HG03064 (cell line): ENCODE results near the gene TNS3.

Experiments used
- ATAC-seq: cut with Tn5 transposase; IDR thresholded peaks from one replicate; pipeline ENCODE4 v1.9.1; 2021; ENCODE audit warnings: low read depth; ENCODE audit not compliant: unreplicated experiment

TNS3 gene

DNA sequence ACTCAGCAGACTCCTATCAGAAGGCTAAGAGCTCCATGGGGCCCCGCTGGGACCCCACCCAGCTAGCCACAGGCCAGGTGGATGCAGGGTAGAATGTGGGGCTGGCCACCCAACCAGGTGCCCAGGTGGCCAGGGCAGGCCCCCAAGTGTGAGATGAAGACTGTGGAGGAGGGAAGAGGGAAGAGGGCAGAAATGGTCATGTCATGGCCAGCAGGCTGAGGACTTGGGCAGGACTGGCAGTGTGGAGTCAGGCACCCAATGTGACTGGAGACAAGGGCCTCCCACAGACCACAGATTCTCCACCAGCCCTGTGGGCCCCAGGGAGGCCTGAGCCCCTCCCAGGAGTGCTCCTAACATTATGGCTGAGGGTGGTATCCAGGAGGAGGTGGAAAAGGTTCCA is 141.6 kb downstream of the TNS3 start:
- no peak for ATAC-seq

DNA sequence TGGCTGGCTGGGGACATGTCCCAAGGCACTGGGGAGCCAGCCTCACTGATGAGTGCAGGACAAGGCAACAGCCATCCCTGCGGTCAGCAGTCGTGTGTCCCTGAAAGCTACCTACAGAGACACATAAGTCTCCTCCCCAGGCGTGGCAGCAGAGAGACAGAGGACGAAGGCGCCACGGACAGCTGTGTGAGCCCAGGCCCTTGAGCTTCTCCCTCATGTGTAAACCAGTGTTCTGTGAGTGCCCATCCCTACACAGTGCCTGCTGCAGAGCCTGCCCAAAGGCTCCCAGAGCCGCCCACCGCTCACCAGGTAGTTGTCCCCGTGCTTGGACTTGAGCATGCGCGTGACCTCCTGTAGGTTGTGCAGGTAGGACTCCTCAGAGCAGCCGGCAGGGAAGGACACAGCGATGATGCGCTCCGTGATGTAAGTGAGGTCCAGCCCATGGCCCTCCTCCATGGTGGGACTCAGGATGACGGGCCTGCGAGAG is 142.7 kb downstream of the TNS3 start:
- ATAC-seq, result no peak

DNA sequence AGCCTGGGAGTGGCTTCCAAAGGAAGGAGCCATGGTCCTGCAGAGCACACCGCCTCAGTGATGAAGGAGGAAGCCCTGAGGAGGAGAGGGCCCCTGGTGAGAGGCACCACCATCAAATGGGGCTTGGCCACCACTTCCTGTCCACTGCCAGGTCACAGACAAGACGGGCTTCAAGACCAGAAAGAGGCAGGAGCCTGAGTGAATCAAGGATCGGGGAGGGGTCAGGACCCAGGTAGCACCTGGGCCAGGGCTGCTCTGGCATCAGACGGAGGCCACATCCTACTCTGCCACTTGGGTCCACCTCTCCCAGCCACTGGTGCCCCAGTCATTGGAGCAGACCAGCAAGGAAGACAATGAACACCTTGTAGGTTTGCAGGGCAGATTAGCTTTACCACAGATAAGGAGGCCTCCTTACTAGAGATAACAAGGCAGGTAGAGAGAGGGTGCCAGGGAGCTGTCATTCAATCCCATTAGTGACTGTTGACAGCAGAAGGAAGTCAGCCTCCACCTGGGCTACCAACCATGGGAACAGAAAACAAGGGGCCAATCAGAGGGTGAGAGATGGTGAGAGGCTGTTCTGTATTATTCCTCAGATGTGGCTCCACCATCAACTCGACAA is 143.4 kb downstream of the TNS3 start:
- no peak for ATAC-seq

GRCh38 chr7:47435889-47436312 is 146.0 kb downstream of the TNS3 start:
- no peak for ATAC-seq

DNA sequence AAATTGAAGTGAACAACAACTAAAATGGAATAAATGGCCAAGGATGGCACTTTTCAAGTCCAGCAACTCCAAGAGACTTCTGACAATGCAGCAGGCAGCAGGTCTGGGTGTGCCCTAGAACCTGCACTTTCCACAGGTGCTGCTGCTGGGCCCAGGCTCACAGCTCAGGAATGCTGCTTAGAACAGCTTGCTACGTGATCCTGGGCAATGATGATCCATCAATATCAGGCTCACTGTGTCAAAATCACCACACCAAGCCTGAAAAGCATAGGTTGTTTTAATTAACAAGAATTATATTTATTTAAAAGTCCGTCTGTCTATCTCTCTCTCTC is 148.4 kb downstream of the TNS3 start:
- ATAC-seq, result no peak

GRCh38 chr7:47432671-47433563 is 149.0 kb downstream of the TNS3 start:
- ATAC-seq, result no peak

DNA sequence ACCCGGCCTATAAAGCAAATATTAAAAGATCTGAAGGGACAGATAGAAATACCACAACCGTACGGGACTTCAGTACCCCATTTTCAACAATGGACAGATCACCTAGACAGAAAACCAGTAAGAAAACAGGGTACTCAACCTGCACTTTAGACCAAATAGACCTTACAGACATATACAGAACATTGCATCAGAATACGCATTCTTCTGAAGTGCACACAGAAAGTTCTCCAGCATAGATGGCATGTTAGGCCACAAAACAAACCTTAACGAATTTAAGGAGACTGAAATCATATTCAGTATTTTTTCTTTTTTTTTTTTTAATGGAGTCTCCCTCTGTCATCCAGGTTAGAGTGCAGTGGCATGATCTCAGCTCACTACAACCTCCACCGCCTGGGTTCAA is 151.5 kb downstream of the TNS3 start:
- no peak for ATAC-seq

DNA sequence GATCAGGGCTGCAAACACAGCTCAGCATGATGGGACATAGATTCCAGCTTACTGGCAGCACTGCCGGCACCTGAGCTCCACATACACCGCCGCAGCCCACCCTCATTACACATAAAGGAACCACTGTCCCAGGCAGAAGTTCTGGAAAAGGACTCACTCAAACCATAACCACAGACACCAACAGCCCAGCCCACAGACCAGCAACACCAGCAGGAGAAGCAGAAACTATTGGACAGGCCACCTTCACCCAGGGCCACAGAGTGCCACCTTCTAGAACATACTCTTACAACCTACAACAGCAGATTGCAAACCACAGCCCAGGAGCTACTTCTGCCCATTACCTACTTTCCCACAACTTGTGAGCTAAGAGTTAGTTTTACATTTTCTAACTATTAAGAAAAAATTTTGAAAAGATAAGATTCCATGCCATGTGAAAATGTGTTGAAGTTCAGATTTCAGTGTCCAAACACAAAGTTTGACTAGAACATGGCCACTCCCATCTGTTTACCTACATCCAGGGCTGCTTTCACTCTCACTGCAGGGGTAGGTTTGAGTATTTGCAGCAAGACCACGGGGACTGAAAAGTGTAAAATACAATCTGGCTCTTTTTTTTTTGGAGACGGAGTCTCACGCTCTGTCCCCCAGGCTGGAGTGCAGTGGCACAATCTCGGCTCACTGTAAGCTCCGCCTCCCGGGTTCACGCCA is 153.0 kb downstream of the TNS3 start:
- ATAC-seq, result no peak

DNA sequence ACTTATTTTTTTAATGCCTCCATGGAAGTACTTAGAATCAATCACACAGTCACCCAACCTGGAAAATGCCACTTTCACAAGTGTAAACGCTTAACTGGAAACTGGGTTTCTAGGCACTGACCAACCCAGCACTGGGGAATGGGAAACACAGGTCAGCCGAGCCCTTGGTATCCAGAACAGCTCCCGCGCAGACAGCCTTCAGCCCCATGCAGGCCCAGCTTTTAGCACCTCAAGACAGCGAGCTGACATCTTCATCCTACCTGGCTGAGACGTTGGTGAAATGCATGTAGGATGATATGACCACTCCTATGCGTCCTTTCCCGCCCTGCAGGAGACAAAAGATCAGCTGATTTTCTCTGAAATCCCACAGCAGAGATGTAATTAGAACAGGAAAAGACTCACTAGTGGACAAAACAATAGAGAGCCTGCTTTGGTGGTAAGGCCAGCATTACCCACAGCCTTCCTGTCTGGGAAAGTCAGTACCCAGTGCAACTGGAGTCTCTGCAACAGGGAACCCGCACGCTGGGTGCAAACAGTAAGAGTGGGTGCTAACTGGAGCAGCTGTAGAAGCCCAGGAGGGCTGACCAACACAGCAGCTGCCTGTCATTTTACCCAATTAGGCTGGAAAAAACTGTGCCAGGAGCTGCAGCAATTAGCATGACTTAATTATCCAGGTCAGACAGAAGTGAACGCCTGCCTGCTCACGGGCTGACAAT is 153.7 kb downstream of the TNS3 start:
- no peak for ATAC-seq

GRCh38 chr7:47427051-47427643 is 154.8 kb downstream of the TNS3 start:
- ATAC-seq, result no peak

GRCh38 chr7:47424523-47424922 is 157.4 kb downstream of the TNS3 start:
- ATAC-seq, result no peak

- ATAC-seq, result no peak
These were observed 158.7 kb downstream of the TNS3 start for GRCh38 chr7:47423196-47423595.

- ATAC-seq, result no peak
These were observed 159.3 kb downstream of the TNS3 start for GRCh38 chr7:47422611-47423010.

DNA sequence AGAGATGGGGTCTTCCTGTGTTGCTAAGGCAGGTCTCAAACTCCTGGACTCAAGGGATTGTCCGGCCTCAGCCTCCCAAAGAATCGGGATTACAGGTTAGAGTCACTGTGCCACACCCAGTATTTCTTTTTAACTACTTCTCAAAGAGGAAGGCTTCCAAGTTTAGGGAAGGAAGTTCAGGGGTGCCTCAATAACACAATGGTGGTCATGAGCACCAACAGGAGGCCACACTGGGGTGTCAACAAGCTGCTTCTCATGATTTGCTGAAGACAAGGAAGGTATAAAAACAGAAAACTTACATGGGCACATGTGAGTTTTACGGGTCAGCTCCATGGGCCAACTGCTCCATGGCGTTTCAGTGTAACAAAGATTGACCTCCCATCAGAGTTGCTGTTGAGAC is 160.5 kb downstream of the TNS3 start:
- no peak for ATAC-seq

GRCh38 chr7:47420122-47420780 is 161.7 kb downstream of the TNS3 start:
- ATAC-seq, result no peak

GRCh38 chr7:47419471-47419870 is 162.4 kb downstream of the TNS3 start:
- no peak for ATAC-seq

DNA sequence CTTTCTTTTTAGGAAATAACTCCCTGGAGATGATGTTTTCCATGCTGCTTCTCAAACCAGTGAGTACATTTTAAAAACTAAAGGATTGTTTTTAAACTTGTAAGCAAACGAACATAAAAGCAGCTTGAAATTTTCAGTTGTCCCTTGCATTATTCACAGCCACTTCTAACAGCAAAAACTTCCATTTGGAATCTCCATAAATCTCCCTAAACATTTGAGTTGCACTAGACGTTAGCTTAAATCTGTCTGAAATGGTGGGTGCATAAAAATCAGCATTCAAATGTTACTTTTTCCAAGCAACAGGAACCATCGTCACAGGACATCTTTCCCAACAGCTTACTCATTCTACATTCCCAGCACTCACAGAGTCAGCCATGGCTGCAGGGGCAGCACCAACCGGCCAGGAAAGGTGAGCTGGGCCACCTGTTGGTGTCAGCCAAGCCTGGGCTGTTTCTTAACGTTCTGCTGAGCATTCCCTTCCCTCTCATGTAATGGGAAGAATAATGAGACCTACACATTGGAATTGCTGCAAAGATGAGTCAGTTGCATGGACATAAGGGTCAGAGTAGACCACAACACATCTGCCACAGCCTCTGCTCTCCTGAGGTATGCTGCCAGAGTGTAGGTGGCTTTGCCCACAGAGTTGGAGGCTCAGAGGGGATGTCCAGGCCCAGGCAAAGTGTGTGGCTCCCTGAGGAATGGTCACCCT is 163.2 kb downstream of the TNS3 start:
- ATAC-seq, result no peak

- no peak for ATAC-seq
These were observed 165.1 kb downstream of the TNS3 start for GRCh38 chr7:47416492-47417480.
